HepG2 (cell line): ENCODE results near the gene MXD3. TPM values are rescaled to one million over a fixed set of nuclear protein-coding genes. Genes with fewer than 3 reads are reported as not detected.

Experiments
- BHLHE40 ChIP-seq: IDR thresholded peaks from 2 replicates; pipeline ENCODE4 v1.6.1; 2011; ENCODE audit warnings: low read length, improper control_type of control experiment
- ELF1 ChIP-seq: sonication (generic); formaldehyde crosslinking; IDR thresholded peaks from 2 replicates; pipeline ENCODE4 v1.4.0; 2020; ENCODE audit warnings: missing genetic modification reagents
- ESRRA ChIP-seq: sonication (generic); formaldehyde crosslinking; IDR thresholded peaks from 2 replicates; pipeline ENCODE4 v1.5.1; 2020; ENCODE audit warnings: mild to moderate bottlenecking, low read depth, missing genetic modification reagents
- FOSL1 ChIP-seq: sonication (generic); formaldehyde crosslinking; IDR thresholded peaks from 2 replicates; pipeline ENCODE4 v1.9.0; 2021; ENCODE audit warnings: missing genetic modification reagents, borderline replicate concordance
- FOSL2 ChIP-seq: sonication (generic); formaldehyde crosslinking; IDR thresholded peaks from 2 replicates; pipeline ENCODE4 v1.4.0; 2020; ENCODE audit warnings: missing genetic modification reagents
- MEIS2 ChIP-seq: sonication (generic); formaldehyde crosslinking; IDR thresholded peaks from 2 replicates; pipeline ENCODE4 v1.9.0; 2021; ENCODE audit warnings: mild to moderate bottlenecking, missing genetic modification reagents
- MIXL1 ChIP-seq: IDR thresholded peaks from 2 replicates; pipeline ENCODE4 v1.6.1; 2016
- ONECUT2 ChIP-seq: sonication (generic); formaldehyde crosslinking; IDR thresholded peaks from 2 replicates; pipeline ENCODE4 v1.4.0; 2020; ENCODE audit warnings: missing genetic modification reagents
- SOX6 ChIP-seq, 2 experiments: fragments of 450-650 bp in 1 of 2; sonication (generic) in 1 of 2; formaldehyde crosslinking in 1 of 2; IDR thresholded peaks; 2 replicates each; pipeline versions ENCODE4 v1.4.0 to v1.6.1; 2017 to 2020; ENCODE audit warnings: antibody characterized with exemption in 1 of 2, mild to moderate bottlenecking in 1 of 2, missing genetic modification reagents in 1 of 2
- SRF ChIP-seq: IDR thresholded peaks from 2 replicates; pipeline ENCODE4 v1.6.1; 2011; ENCODE audit warnings: mild to moderate bottlenecking, low read depth, low read length, moderate library complexity
- TFE3 ChIP-seq: IDR thresholded peaks from 2 replicates; pipeline ENCODE4 v1.6.1; 2016
- ZFP91 ChIP-seq: sonication (generic); formaldehyde crosslinking; IDR thresholded peaks from 2 replicates; pipeline ENCODE4 v1.9.0; 2022; ENCODE audit warnings: missing genetic modification reagents, mild to moderate bottlenecking, borderline replicate concordance
- ZKSCAN8 ChIP-seq: IDR thresholded peaks from 2 replicates; pipeline ENCODE4 v1.6.1; 2016; ENCODE audit warnings: borderline replicate concordance, missing genetic modification reagents, missing compliant biosample characterization
- ZNF235 ChIP-seq: sonication (generic); formaldehyde crosslinking; IDR thresholded peaks from 2 replicates; pipeline ENCODE4 v1.8.1; 2023; ENCODE audit warnings: mild to moderate bottlenecking, missing genetic modification reagents, borderline replicate concordance
- ZNF543 ChIP-seq: sonication (generic); formaldehyde crosslinking; IDR thresholded peaks from 2 replicates; pipeline ENCODE4 v1.4.0; 2020; ENCODE audit warnings: mild to moderate bottlenecking, missing genetic modification reagents
- ZNF746 ChIP-seq: sonication (generic); formaldehyde crosslinking; IDR thresholded peaks from 2 replicates; pipeline ENCODE4 v1.8.0; 2022; ENCODE audit warnings: mild to moderate bottlenecking, missing genetic modification reagents
- polyA plus RNA-seq, 8 experiments: library from polyadenylated mRNA; depleted of rRNA in 3 of 8; stranded (reverse) in 7 of 8; unstranded in 1 of 8; fragments of >200 nt; fragmentation: Illumina TruSeq in 4 of 8; extraction: Trizol in 4 of 8; gene quantifications; 2 replicates each; pipeline versions ENCODE4 v1.2.1 to v1.2.3, GENCODE V29; 2011 to 2016; ENCODE audit warnings: low read depth in 4 of 8, missing spikeins in 1 of 8, mixed read lengths in 1 of 8; ENCODE audit not compliant: insufficient read depth in 1 of 8
- total RNA-seq, 5 experiments: library from RNA; depleted of rRNA; stranded (reverse); fragments of >200 nt; fragmentation: Illumina TruSeq; extraction: Trizol; gene quantifications; 2 replicates each; pipeline ENCODE4 v1.2.3, GENCODE V29; 2016; ENCODE audit warnings: low read depth in 1 of 5
- TF ChIP-seq, protein P1 (sequence below): sonication (generic); formaldehyde crosslinking; IDR thresholded peaks from 2 replicates; pipeline ENCODE4 v1.9.0; 2021; ENCODE audit warnings: missing genetic modification reagents, borderline replicate concordance
- TF ChIP-seq, protein P2 (sequence below): sonication (generic); formaldehyde crosslinking; IDR thresholded peaks from 2 replicates; pipeline ENCODE4 v1.5.0; 2020; ENCODE audit warnings: missing genetic modification reagents
- TF ChIP-seq, protein P3 (sequence below): sonication (generic); formaldehyde crosslinking; IDR thresholded peaks from 2 replicates; pipeline ENCODE4 v1.5.0; 2020; ENCODE audit warnings: missing genetic modification reagents
- TF ChIP-seq, protein P4 (sequence below): sonication (generic); formaldehyde crosslinking; IDR thresholded peaks from 2 replicates; pipeline ENCODE4 v1.4.0; 2020; ENCODE audit warnings: missing genetic modification reagents

MXD3 gene
- total and polyA plus RNA-seq, 2 of the 13 experiments (the other 11 are each of a cell fraction or from before 2014, with no cell fraction given): 10.5 to 12.8 TPM

DNA sequence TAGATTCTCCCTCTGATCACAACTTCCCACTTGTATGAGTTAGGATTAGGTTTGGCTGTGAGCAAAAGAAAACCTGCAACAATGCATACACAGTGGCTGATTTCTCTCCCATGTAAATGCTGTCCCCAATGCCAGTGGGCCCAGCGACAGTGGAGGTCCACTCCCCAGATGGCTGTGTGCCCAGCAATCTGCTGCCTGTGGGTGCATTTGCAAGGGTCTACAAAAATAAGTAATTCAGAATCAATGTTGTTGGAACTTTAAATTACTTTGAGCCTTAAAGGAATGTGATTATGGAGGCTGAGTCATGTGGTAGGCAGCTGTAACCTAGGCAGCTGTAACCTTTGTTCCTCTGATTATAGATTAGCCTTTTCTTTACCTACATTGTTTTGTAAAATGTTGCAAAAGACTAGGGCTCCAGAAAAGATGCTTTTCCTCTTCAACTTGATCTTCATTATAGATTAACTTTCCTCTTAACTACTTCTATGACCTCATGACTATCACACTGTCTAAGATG is 14.2 kb upstream of the MXD3 start (continued):
- TF ChIP-seq, protein P1, sequence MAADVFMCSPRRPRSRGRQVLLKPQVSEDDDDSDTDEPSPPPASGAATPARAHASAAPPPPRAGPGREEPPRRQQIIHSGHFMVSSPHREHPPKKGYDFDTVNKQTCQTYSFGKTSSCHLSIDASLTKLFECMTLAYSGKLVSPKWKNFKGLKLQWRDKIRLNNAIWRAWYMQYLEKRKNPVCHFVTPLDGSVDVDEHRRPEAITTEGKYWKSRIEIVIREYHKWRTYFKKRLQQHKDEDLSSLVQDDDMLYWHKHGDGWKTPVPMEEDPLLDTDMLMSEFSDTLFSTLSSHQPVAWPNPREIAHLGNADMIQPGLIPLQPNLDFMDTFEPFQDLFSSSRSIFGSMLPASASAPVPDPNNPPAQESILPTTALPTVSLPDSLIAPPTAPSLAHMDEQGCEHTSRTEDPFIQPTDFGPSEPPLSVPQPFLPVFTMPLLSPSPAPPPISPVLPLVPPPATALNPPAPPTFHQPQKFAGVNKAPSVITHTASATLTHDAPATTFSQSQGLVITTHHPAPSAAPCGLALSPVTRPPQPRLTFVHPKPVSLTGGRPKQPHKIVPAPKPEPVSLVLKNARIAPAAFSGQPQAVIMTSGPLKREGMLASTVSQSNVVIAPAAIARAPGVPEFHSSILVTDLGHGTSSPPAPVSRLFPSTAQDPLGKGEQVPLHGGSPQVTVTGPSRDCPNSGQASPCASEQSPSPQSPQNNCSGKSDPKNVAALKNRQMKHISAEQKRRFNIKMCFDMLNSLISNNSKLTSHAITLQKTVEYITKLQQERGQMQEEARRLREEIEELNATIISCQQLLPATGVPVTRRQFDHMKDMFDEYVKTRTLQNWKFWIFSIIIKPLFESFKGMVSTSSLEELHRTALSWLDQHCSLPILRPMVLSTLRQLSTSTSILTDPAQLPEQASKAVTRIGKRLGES (CRISPR knock-in tag): no peak
- TF ChIP-seq MEIS2 (CRISPR knock-in tag) (no peak), SOX6 (IDR thresholded peaks at IDR 0.05) (no peak), SOX6 (CRISPR knock-in tag; IDR thresholded peaks at IDR 0.05) (peak; percentile 98), ONECUT2 (CRISPR knock-in tag) (peak; percentile 58; the same call in 1 of the 2 replicates), ZKSCAN8 (CRISPR knock-in tag) (no peak; the same call in 1 of the 2 replicates), TFE3 (peak; percentile 23; the same call in 1 of the 2 replicates), ZNF235 (CRISPR knock-in tag) (no peak), ZFP91 (peak; percentile 82; the same call in 1 of the 2 replicates), ELF1 (CRISPR knock-in tag) (no peak), MIXL1 (peak; percentile 68), BHLHE40 (no peak), FOSL1 (CRISPR knock-in tag) (peak; percentile 75; the same call in 1 of the 2 replicates), ESRRA (CRISPR knock-in tag) (peak; percentile 46; the same call in 1 of the 2 replicates), FOSL2 (peak; percentile 88), SRF (no peak), ZNF543 (0 out of 2 replicates have a peak, but pooled peaks have one; percentile 38), ZNF746 (no peak)
- TF ChIP-seq, protein P2, sequence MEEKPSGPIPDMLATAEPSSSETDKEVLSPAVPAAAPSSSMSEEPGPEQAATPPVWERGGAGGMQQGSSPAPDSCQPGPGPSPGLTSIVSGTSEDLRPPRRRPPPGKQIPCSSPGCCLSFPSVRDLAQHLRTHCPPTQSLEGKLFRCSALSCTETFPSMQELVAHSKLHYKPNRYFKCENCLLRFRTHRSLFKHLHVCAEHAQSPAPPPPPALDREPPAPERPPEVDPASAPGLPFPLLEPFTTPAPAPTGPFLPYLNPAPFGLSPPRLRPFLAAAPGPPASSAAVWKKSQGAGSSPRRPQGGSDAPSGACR (CRISPR knock-in tag): peak; percentile 39; the same call in 1 of the 2 replicates
- TF ChIP-seq, protein P3, sequence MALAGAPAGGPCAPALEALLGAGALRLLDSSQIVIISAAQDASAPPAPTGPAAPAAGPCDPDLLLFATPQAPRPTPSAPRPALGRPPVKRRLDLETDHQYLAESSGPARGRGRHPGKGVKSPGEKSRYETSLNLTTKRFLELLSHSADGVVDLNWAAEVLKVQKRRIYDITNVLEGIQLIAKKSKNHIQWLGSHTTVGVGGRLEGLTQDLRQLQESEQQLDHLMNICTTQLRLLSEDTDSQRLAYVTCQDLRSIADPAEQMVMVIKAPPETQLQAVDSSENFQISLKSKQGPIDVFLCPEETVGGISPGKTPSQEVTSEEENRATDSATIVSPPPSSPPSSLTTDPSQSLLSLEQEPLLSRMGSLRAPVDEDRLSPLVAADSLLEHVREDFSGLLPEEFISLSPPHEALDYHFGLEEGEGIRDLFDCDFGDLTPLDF: no peak
- TF ChIP-seq, protein P4, sequence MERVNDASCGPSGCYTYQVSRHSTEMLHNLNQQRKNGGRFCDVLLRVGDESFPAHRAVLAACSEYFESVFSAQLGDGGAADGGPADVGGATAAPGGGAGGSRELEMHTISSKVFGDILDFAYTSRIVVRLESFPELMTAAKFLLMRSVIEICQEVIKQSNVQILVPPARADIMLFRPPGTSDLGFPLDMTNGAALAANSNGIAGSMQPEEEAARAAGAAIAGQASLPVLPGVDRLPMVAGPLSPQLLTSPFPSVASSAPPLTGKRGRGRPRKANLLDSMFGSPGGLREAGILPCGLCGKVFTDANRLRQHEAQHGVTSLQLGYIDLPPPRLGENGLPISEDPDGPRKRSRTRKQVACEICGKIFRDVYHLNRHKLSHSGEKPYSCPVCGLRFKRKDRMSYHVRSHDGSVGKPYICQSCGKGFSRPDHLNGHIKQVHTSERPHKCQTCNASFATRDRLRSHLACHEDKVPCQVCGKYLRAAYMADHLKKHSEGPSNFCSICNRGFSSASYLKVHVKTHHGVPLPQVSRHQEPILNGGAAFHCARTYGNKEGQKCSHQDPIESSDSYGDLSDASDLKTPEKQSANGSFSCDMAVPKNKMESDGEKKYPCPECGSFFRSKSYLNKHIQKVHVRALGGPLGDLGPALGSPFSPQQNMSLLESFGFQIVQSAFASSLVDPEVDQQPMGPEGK (CRISPR knock-in tag): 0 out of 2 replicates have a peak, but pooled peaks have one; percentile 3
